ENCODE data around the gene RPS3. TPM values are rescaled to one million over a fixed set of nuclear protein-coding genes. Genes with fewer than 3 reads are reported as not detected.

Gene RPS3
- total RNA-seq, 8 experiments from 2014 or later, result 1,093 to 3,288 (median 2,247) TPM

DNA sequence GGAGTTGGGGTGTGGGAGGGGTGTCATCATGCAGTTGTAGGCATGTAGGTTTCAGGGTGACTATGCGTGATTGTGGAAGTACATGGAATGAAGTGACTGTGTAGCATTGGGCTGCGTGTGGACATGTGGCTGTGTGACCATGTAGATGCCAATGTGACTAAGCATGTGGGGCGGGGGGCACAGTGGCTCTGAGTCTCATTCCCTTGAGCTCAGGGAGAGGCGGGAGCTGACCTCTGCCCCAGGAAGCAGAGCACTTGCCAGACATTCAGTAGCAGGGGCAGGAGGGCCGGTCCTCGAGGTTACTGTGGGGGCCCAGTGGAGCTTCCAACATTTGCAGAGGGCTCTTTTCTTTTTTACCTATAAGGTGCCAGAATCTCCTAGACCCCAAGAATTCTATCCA, 34.1 kb downstream of the RPS3 start:
- in situ Hi-C loops (cut with MboI; ENCODE audit: low pct_unique_long_range_greater_than_20kb in 2 of 9, low sequenced_read_pairs in 9 of 9, unreplicated experiment in 9 of 9), result no loop called here
- H3K4me1 ChIP-seq (replicated peaks in 1 of 2), result peaks cover 20 to 42% of the 10 kb centered on the region in 2 donors
- peak in 5 of 8 experiments; percentile 1 to 5 (median 3) for ATAC-seq (replicated peaks in 6 of 8)
- peak overlapping the region in 2 of 5 donors; percentile 20 to 41 for H3K4me3 ChIP-seq
- WGBS, 10 experiments, result 13 to 100% (median 70%) methylated on average over 1 to 3 of the region's 6 CpGs; no CpG with 5 or more reads in 5 of the 10 experiments
- H3K27ac ChIP-seq, result no peak overlapping the region

DNA sequence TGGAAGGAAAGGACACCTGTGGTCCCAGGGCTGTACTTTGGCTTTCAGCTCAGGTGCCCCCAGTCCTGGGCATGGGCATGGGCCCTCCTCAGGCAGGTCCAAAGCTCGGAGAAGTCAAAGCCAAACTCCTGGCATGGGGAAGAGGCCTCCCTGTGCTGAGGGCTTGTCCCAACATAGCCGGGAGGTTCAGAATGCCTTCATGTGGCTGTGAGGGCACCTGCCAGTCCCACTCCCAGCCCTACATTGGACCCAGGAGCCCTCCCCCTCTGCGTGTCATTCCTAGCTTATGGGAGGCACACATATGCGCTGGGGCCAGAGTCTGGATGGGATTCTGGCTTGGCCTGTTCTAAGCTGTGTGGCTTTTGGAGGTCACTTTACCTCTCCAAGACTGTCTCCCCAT, 34.7 kb downstream of the RPS3 start:
- Histone ChIP-seq H3K4me1 (replicated peaks in 1 of 2) (peaks cover 20 to 38% of the 10 kb centered on the region in 2 donors), H3K4me3 (no peak overlapping the region), H3K27ac (no peak overlapping the region)
- 67 to 100% methylated on average over 1 to 2 of the region's 4 CpGs; no CpG with 5 or more reads in 8 of the 10 experiments for WGBS, 10 experiments
- in situ Hi-C loops (cut with MboI; ENCODE audit: low pct_unique_long_range_greater_than_20kb in 2 of 9, low sequenced_read_pairs in 9 of 9, unreplicated experiment in 9 of 9), result no loop called here
- ATAC-seq (replicated peaks in 6 of 8), result no peak

DNA sequence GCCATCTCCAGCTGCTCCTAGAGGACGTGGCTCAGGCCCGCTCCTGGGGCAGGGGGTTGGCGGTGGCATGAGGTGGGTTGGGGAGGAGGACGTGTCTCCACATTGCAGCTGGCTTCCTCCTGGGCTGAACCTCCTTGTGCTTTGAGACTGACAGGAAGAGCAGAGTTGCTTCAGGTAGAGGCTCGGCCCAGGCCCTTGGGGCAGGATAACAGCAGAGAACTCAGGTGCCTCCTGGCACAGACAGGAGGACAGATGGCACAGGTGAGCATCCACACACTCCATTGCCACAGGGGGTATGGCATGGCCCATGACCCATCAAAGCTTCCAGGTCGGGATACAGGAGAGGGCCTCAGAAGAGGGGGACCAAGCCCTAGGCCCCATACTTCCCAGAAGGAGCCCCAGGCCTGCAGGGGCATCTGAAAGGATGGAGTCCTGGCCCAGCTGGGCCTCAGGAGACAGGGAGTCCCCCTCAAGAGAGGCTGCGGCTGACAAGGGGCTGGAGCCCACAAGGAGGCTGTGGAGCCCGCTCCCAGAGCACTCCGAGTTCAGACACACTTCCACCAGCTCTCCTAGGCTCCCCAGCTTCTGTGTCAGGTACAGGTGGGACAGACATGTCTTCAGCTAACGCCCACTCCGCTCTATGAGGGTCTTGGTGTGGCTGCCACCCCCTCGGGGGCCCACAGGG, 35.7 kb downstream of the RPS3 start:
- no peak for ATAC-seq (replicated peaks in 6 of 8)
- Histone ChIP-seq H3K4me3 (no peak overlapping the region), H3K27ac (no peak overlapping the region), H3K4me1 (replicated peaks in 1 of 2) (peaks cover 18 to 30% of the 10 kb centered on the region in 2 donors)
- in situ Hi-C loops (cut with MboI; ENCODE audit: low pct_unique_long_range_greater_than_20kb in 2 of 9, low sequenced_read_pairs in 9 of 9, unreplicated experiment in 9 of 9), result no loop called here
- 20 to 90% methylated on average over 1 to 2 of the region's 12 CpGs; no CpG with 5 or more reads in 8 of the 10 experiments for WGBS, 10 experiments

DNA sequence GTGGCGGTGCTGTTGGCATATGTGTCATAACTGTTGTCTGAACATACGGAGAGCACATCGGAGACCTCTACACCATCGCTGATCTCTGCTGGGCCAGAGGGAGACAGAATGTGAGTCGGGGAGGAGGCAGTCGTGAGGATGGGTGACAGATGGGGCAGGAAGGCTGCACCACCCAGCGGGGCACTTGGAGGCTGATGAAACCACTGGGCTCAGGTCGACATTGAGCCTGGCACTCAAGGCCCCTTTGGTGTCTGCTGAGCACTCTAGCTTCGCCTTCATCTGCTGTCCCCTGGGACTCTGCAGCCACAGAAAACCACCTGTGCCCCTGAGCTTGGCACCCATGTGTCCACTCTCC, 36.2 kb downstream of the RPS3 start:
- no peak for ATAC-seq (replicated peaks in 6 of 8)
- 10 to 100% (median 64%) methylated on average over 1 to 8 of the region's 9 CpGs; no CpG with 5 or more reads in 3 of the 10 experiments for WGBS, 10 experiments
- H3K4me3 ChIP-seq, result no peak overlapping the region
- peaks cover 16 to 29% of the 10 kb centered on the region in 2 donors for H3K4me1 ChIP-seq (replicated peaks in 1 of 2)
- H3K27ac ChIP-seq, result no peak overlapping the region
- in situ Hi-C loops (cut with MboI; ENCODE audit: low pct_unique_long_range_greater_than_20kb in 2 of 9, low sequenced_read_pairs in 9 of 9, unreplicated experiment in 9 of 9), result no loop called here

DNA sequence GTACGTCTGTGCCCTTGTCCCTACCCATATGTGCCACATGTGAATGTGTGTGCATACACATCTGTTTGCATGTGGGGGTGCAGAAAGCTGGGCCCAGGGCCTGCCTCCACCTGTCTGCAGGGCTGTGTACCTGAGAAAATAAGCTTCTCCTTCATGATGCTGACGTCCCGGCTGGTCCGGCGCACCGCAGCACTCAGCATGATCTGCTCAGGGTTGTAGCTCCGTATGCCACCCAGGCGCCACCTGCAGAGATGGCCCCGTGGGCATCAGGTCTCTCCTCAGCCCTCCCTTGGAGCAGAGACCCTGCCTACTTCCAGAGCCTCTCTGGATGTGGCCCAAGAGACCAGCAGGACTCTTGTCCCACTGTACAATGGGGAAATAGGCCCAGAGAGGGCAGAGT, 37.5 kb downstream of the RPS3 start:
- in situ Hi-C loops (cut with MboI; ENCODE audit: low pct_unique_long_range_greater_than_20kb in 2 of 9, low sequenced_read_pairs in 9 of 9, unreplicated experiment in 9 of 9), result no loop called here
- peaks cover 12 to 16% of the 10 kb centered on the region in 2 donors for H3K4me1 ChIP-seq (replicated peaks in 1 of 2)
- WGBS, 10 experiments, result 60 to 100% (median 85%) methylated on average over 1 to 6 of the region's 9 CpGs; no CpG with 5 or more reads in 4 of the 10 experiments
- no peak for ATAC-seq (replicated peaks in 6 of 8)
- no peak overlapping the region for H3K4me3 ChIP-seq
- H3K27ac ChIP-seq, result no peak overlapping the region

DNA sequence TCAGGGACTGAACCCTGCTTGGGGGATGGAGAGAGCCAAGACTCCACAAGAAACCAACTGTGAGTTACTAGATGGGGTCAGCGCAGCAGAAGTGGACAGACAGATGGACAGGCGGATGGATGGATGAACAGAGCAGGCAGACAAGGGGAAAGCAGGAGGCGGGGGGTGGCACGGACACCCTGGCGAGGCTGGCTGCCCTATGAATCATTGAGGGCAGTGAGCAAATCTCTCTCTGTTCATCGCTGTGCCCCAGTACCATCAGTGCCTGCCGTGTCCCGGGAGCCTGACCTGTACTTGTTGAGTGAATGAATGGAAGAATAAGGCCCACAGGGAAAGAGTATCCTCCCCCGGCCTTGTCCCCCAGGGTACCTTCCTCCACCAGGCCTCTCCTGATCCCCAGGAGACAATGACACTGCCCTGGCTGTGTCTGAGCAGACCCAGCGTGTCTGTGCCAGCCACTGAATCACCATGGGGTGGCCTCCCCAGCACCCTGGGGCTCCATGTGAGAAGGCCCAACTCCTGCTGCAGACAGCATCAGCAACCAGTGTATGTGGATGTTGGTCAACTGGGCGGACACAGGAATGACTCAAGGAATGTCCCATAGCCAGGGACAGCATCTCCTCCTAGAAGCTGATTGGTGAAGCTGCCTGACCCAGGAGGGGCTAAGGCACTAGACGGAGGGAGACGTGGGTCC, 38.8 kb downstream of the RPS3 start:
- in situ Hi-C loops (cut with MboI; ENCODE audit: low pct_unique_long_range_greater_than_20kb in 2 of 9, low sequenced_read_pairs in 9 of 9, unreplicated experiment in 9 of 9), result no loop called here
- ATAC-seq (replicated peaks in 6 of 8), result no peak
- no peak overlapping the region for H3K27ac ChIP-seq
- WGBS, 10 experiments, result 54 to 86% (median 58%) methylated on average over 2 to 5 of the region's 13 CpGs; no CpG with 5 or more reads in 7 of the 10 experiments
- peaks cover 6% of the 10 kb centered on the region in 2 donors for H3K4me1 ChIP-seq (replicated peaks in 1 of 2)
- no peak overlapping the region for H3K4me3 ChIP-seq

DNA sequence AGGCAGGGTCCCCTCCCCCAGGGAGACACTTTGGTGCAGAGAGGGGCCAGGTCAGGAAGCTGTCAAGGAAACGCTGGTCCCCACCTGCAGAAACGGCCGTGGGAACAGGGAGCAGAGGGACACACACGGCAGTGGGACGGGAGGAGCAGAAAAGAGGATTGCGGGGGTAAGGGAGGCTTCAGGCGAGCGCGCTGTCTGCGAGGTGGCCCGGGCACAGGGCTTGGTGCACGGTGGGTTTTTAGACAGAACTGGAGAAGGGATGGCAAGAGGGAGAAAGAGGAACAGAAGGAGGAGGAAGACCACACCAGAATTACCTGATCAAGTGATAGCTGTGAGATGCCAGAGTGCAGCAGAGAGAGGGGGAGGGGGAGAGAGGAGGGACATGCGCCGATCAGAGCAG, 39.7 kb downstream of the RPS3 start:
- no peak for ATAC-seq (replicated peaks in 6 of 8)
- 0 to 85% (median 65%) methylated on average over 1 to 13 of the region's 14 CpGs; no CpG with 5 or more reads in 1 of the 10 experiments for WGBS, 10 experiments
- H3K27ac ChIP-seq, result no peak overlapping the region
- in situ Hi-C loops (cut with MboI; ENCODE audit: low pct_unique_long_range_greater_than_20kb in 2 of 9, low sequenced_read_pairs in 9 of 9, unreplicated experiment in 9 of 9), result no loop called here
- H3K4me1 ChIP-seq (replicated peaks in 1 of 2), result no peaks in the 10 kb centered on the region
- H3K4me3 ChIP-seq, result no peak overlapping the region

DNA sequence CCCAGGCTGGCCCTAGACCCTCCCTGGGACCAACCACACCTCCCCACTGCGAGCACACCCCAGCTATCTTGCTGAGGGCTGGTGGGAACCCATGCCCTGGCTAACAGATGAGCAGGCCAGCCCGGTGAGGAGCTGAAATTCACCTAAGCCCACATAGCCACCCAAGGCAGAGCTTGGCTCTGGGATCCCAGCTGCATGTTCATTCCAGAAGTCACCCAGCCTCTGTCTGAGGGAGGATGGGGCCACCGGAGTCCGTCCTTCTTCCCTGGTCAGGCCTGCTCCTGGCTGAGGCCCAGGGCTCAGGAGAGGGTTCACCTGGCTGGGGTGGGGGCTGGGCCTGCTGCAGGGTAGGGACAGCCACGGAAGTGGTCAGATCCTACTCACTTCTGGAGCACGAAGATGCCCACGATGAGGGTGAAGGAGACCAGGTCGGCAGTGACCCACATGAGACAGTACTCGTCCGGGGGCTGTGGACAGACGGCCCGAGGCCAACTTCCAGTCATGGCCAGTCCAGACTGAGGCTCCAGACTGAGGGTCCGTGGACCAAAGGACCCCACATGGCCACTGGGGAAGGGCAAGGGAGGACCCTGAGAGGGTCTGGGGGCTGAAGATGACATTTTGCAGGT, 40.3 kb downstream of the RPS3 start:
- in situ Hi-C loops (cut with MboI; ENCODE audit: low pct_unique_long_range_greater_than_20kb in 2 of 9, low sequenced_read_pairs in 9 of 9, unreplicated experiment in 9 of 9), result loop anchor here in 3 of 9 experiments (10.0 kb wide), 1 partner anchor 95 kb away; no protein-coding TSS in a partner anchor
- ATAC-seq (replicated peaks in 6 of 8), result peak in 1 of 8 experiments; percentile 7
- no peaks in the 10 kb centered on the region for H3K4me1 ChIP-seq (replicated peaks in 1 of 2)
- no peak overlapping the region for H3K4me3 ChIP-seq
- 53 to 100% (median 62%) methylated on average over 1 to 6 of the region's 13 CpGs; no CpG with 5 or more reads in 6 of the 10 experiments for WGBS, 10 experiments
- no peak overlapping the region for H3K27ac ChIP-seq

DNA sequence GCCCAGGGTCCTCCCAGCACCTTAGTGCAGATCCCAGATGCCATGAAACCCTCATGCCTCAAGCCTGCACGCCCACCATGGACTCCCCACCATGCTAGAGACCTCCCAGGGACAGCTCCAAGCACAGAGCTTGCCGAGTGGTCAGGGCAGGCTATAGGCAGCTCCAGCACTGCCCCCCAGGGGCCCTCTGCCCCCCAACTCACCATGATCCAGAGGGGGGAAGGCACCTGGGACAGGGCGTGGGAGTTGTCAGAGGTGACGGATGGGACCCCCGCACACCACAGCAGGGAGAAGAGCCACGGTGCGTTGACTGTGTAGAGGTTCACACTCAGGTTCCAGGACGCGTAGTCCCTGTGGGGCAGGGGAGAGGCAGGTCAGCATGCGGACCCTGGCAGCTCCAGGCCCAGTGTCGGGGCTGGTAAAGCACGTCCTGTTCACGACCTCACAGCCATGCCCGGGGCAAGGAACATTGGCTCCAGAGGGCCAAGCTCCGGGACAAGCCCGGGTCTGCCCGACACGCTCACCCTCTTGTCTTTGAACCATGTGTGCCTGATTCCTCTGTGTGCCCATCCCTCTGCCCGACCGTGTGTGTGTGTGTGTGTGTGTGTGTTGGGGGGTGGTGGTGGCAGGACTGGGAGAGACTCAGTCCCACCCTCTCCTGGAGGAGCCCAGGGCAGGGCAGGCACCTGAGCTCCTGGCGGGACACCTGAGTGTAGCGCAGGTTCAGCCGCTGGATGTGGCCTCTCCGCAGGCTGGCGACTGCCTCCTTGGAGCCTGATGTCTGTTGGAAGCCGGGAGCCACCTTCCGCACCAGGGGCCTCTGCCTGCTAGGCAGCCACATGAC, 41.9 kb downstream of the RPS3 start:
- H3K4me3 ChIP-seq, result no peak overlapping the region
- H3K4me1 ChIP-seq (replicated peaks in 1 of 2), result no peaks in the 10 kb centered on the region
- 40 to 89% (median 79%) methylated on average over 1 to 7 of the region's 27 CpGs; no CpG with 5 or more reads in 6 of the 10 experiments for WGBS, 10 experiments
- in situ Hi-C loops (cut with MboI; ENCODE audit: low pct_unique_long_range_greater_than_20kb in 2 of 9, low sequenced_read_pairs in 9 of 9, unreplicated experiment in 9 of 9), result loop anchor here in 3 of 9 experiments (10.0 kb wide), 1 partner anchor 94 kb away; no protein-coding TSS in a partner anchor
- ATAC-seq (replicated peaks in 6 of 8), result no peak
- no peak overlapping the region for H3K27ac ChIP-seq

DNA sequence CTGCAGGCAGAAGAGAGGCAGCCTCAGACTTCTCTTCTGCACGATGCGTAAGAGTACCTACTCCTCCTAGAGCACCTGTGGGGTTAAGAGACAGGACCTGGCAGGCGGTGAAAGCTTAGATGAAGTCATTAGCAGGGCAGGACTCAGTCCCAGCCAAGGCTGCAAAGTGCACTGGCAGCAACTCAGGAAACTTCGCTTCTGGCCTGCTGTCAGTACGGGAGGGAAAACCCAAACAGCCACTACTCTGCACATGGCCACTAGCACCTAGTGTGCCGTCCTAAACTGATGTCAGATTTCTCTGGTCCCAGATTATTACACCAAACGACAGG, 42.5 kb downstream of the RPS3 start:
- Histone ChIP-seq H3K27ac (no peak overlapping the region), H3K4me1 (replicated peaks in 1 of 2) (no peaks in the 10 kb centered on the region), H3K4me3 (no peak overlapping the region)
- in situ Hi-C loops (cut with MboI; ENCODE audit: low pct_unique_long_range_greater_than_20kb in 2 of 9, low sequenced_read_pairs in 9 of 9, unreplicated experiment in 9 of 9), result loop anchor here in 3 of 9 experiments (10.0 kb wide), 1 partner anchor 93 kb away; no protein-coding TSS in a partner anchor
- no peak for ATAC-seq (replicated peaks in 6 of 8)
- 0 to 85% (median 70%) methylated on average over 1 to 3 of the region's 7 CpGs; no CpG with 5 or more reads in 1 of the 10 experiments for WGBS, 10 experiments

DNA sequence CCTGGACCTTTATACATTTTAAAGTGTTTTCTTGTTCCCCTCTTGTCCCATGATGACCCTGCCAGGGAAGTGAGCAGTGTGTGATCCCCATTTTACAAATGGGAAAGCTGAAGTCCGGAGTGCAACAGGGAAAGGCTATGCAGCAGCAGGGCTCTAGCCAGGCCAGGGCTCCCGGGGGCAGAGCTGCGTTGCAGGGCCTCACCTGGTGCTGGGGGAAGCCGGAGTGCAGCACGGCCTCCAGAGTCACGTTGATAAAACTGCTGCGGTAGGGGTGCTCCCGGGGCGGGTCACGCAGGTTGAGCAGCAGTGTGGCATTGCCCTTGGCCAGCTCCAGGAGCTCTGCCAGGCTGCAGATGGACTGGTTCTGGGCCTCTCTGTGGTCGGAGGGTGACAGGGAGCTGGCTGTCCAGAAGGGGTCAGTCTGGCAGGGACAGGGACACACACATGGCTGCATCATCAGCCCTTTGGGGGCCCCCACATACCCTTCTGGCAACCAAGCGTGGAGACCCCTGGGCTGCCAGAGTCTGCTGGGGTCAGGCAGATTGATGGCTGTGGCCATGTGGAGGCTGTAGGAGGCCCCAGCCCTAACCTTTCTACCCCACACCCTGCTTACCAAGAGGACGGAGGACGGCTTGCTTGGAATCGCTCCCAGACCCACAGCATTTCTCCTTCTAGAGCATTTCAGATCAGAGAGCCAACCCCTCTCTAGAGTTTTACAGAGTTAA, 43.0 kb downstream of the RPS3 start:
- no peaks in the 10 kb centered on the region for H3K4me1 ChIP-seq (replicated peaks in 1 of 2)
- in situ Hi-C loops (cut with MboI; ENCODE audit: low pct_unique_long_range_greater_than_20kb in 2 of 9, low sequenced_read_pairs in 9 of 9, unreplicated experiment in 9 of 9), result loop anchor here in 3 of 9 experiments (10.0 kb wide), 1 partner anchor 92 kb away; no protein-coding TSS in a partner anchor
- H3K4me3 ChIP-seq, result no peak overlapping the region
- no peak for ATAC-seq (replicated peaks in 6 of 8)
- H3K27ac ChIP-seq, result no peak overlapping the region
- 78 to 100% (median 83%) methylated on average over 1 to 7 of the region's 15 CpGs; no CpG with 5 or more reads in 5 of the 10 experiments for WGBS, 10 experiments

DNA sequence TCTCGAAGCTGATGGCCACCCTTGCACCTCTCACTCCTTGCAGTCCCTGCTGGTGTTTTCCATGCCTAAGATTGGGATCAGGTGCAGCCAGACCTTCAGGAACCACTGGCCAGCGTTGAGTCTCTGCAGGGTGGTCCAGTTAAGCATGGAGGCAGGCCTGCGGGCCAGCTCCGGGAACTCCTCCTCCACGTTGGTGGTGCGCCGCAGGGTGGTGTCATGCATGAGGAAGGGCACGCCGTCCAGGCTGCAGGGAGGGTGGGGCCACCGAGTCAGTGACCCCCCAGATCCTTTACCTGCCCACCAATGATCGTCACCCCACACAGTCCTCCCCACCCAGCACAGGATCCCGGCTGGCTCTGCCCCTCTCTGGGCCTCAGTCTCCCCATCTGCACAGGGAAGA, 43.7 kb downstream of the RPS3 start:
- no peaks in the 10 kb centered on the region for H3K4me1 ChIP-seq (replicated peaks in 1 of 2)
- H3K4me3 ChIP-seq, result no peak overlapping the region
- in situ Hi-C loops (cut with MboI; ENCODE audit: low pct_unique_long_range_greater_than_20kb in 2 of 9, low sequenced_read_pairs in 9 of 9, unreplicated experiment in 9 of 9), result loop anchor here in 3 of 9 experiments (10.0 kb wide), 1 partner anchor 92 kb away; no protein-coding TSS in a partner anchor
- WGBS, 10 experiments, result 0 to 82% (median 60%) methylated on average over 1 to 7 of the region's 12 CpGs; no CpG with 5 or more reads in 7 of the 10 experiments
- no peak overlapping the region for H3K27ac ChIP-seq
- no peak for ATAC-seq (replicated peaks in 6 of 8)
